Small intestine (tissue), 7 donors: ENCODE results near the gene FTO. TPM values are rescaled to one million over a fixed set of nuclear protein-coding genes. Genes with fewer than 3 reads are reported as not detected.

Experiments used
- DNase-seq, 2 donors: peaks; one replicate each; pipeline versions ENCODE4 v3.0.0 to v3.0.0-alpha.2; 2013
- FAIRE-seq: peaks from 2 replicates; lab custom pipeline; 2012; peaks lifted over from hg19 to GRCh38; lab: Jason Lieb, UNC
- H3K27ac ChIP-seq, 3 donors: one replicate each; pipeline ENCODE4 v1.5.1; 2013; ENCODE audit warnings: low read length in 2 of 3, mild to moderate bottlenecking in 2 of 3, control low read depth in 1 of 3, inconsistent platforms in 1 of 3, low read depth in 1 of 3, moderate library complexity in 1 of 3
- H3K27me3 ChIP-seq, 3 donors: one replicate each; pipeline ENCODE4 v1.6.1; 2013; ENCODE audit warnings: low read length in 3 of 3, inconsistent platforms in 1 of 3; ENCODE audit not compliant: control insufficient read depth in 3 of 3, insufficient read depth in 3 of 3
- H3K36me3 ChIP-seq, 3 donors: one replicate each; pipeline ENCODE4 v1.6.1; 2013; ENCODE audit warnings: low read length in 3 of 3, inconsistent platforms in 1 of 3, low read depth in 1 of 3, mild to moderate bottlenecking in 1 of 3, moderate library complexity in 1 of 3; ENCODE audit not compliant: control insufficient read depth in 3 of 3, insufficient read depth in 2 of 3
- H3K4me1 ChIP-seq, 3 donors: one replicate each; pipeline ENCODE4 v1.6.1; 2013; ENCODE audit warnings: low read length in 2 of 3, inconsistent platforms in 1 of 3, low read depth in 1 of 3, mild to moderate bottlenecking in 1 of 3, moderate library complexity in 1 of 3; ENCODE audit not compliant: control insufficient read depth in 3 of 3, insufficient read depth in 2 of 3
- H3K4me3 ChIP-seq, 3 donors: one replicate each; pipeline ENCODE4 v1.5.1; 2013; ENCODE audit warnings: low read length in 3 of 3, control low read depth in 1 of 3, inconsistent platforms in 1 of 3, low read depth in 1 of 3, mild to moderate bottlenecking in 1 of 3, moderate library complexity in 1 of 3
- H3K9me3 ChIP-seq, 2 donors: one replicate each; pipeline ENCODE4 v1.6.1; 2013; ENCODE audit warnings: low read depth in 1 of 2, low read length in 1 of 2; ENCODE audit not compliant: control insufficient read depth in 2 of 2, insufficient read depth in 1 of 2
- WGBS, 3 donors: extraction: QIAGEN DNeasy Blood & Tissue Kit; methylation state at CpG; one replicate each; pipeline ENCODE4 v1.1.7; 2013; 5-methylcytosine and 5-hydroxymethylcytosine counted together
- polyA plus RNA-seq, 4 donors: library from polyadenylated mRNA; stranded (reverse) in 3 of 4; unstranded in 1 of 4; fragments of 200-250 nt in 3 of 4; fragments of 120-200 nt in 1 of 4; gene quantifications; one replicate each; pipeline versions ENCODE4 v1.2.1 to v1.2.3, GENCODE V29; 2013
- donor health status: healthy with polysubstance abuse.
- donor health status: control.
- donor health status: control.
- donor health status: Bipolar disorder and iron deficiency.
- donor health status: healthy.

Gene FTO
- polyA plus RNA-seq, 4 donors = 5.4 to 36.8 (median 12.2) TPM

DNA sequence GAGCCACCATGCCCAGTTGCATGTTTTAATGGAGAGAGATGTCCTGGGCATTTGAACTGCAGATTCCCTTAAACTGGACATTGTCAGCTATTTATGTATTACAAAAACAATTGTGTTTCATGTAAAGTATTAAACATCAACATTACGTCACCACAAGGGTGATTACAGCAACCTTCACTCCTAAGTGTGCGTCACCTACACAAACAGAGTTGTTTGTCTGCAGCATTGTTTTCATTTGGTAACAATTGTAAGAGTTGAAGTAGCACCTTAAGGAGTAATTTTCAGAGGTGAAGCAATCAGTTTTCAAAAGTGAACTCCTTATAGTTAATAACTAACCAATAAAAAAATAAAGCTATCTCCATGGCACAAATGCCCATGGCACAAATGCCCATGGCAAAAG, 311.2 kb downstream of the FTO start:
- no peaks in the 10 kb centered on the region for H3K4me1 ChIP-seq
- WGBS, 3 donors = 74 to 96% (median 91%) methylated on average over 2 of the region's 2 CpGs
- DNase-seq = no peak
- no peak overlapping the region for H3K4me3 ChIP-seq
- H3K27ac ChIP-seq = no peak overlapping the region
- H3K36me3 ChIP-seq = no peaks in the 10 kb centered on the region
- FAIRE-seq = no peak
- no peaks in the 10 kb centered on the region for H3K27me3 ChIP-seq
- peaks cover 0 to 3% of the 10 kb centered on the region in 2 donors for H3K9me3 ChIP-seq

DNA sequence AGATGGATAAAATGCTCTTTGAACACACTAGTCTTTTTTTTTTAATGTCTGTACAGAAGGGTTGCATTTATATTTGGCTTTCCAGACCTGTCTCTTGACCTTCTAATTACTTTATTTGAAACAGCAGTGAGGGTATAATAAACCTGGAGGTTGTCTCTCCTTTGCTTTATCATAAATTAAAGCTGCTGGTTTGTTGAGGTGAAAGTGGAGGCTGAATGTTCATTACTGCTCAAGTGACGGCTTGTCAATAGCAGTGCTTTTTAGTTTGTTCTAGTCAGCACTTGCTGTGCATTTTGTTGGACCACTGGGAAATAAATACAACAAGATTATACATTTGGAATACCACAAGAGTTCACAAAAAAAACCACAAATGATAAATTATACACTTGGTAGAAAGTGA, 318.4 kb downstream of the FTO start:
- DNase-seq (no peak), FAIRE-seq (no peak)
- WGBS, 3 donors = 92 to 100% (median 97%) methylated on average over 1 of the region's 1 CpG
- Histone ChIP-seq H3K27ac (no peak overlapping the region), H3K36me3 (no peaks in the 10 kb centered on the region), H3K4me1 (no peaks in the 10 kb centered on the region), H3K27me3 (no peaks in the 10 kb centered on the region), H3K9me3 (no peaks in the 10 kb centered on the region), H3K4me3 (no peak overlapping the region)

GRCh38 chr16:54026456-54026855, 322.5 kb downstream of the FTO start:
- WGBS, 3 donors = 75 to 89% (median 85%) methylated on average over 1 of the region's 1 CpG
- no peak for FAIRE-seq
- no peaks in the 10 kb centered on the region for H3K4me1 ChIP-seq

GRCh38 chr16:54027062-54027461, 323.1 kb downstream of the FTO start:
- Histone ChIP-seq H3K27ac (no peak overlapping the region), H3K4me1 (no peaks in the 10 kb centered on the region), H3K9me3 (peaks cover 3 to 7% of the 10 kb centered on the region in 2 donors), H3K4me3 (no peak overlapping the region), H3K36me3 (no peaks in the 10 kb centered on the region), H3K27me3 (no peaks in the 10 kb centered on the region)
- DNase-seq = no peak
- FAIRE-seq = no peak
- 92 to 95% (median 92%) methylated on average over 4 of the region's 4 CpGs for WGBS, 3 donors

More at GRCh38 chr16:54026456-54026855, 322.5 kb downstream of the FTO start:
- H3K36me3 ChIP-seq = no peaks in the 10 kb centered on the region
- DNase-seq = no peak
- H3K9me3 ChIP-seq = peaks cover 3 to 6% of the 10 kb centered on the region in 2 donors
- H3K27me3 ChIP-seq = no peaks in the 10 kb centered on the region
- no peak overlapping the region for H3K27ac ChIP-seq
- no peak overlapping the region for H3K4me3 ChIP-seq

GRCh38 chr16:54027558-54027957, 323.6 kb downstream of the FTO start:
- no peaks in the 10 kb centered on the region for H3K4me1 ChIP-seq
- no peak for DNase-seq
- H3K4me3 ChIP-seq = no peak overlapping the region
- H3K36me3 ChIP-seq = no peaks in the 10 kb centered on the region
- no peaks in the 10 kb centered on the region for H3K27me3 ChIP-seq
- no peak for FAIRE-seq
- peaks cover 3 to 7% of the 10 kb centered on the region in 2 donors for H3K9me3 ChIP-seq
- H3K27ac ChIP-seq = no peak overlapping the region
- WGBS, 3 donors = 85 to 88% (median 88%) methylated on average over 1 of the region's 1 CpG

- no peak for FAIRE-seq
- WGBS, 3 donors = 84 to 92% (median 85%) methylated on average over 3 of the region's 3 CpGs
Measured at GRCh38 chr16:54027995-54028394, 324.0 kb downstream of the FTO start.

DNA sequence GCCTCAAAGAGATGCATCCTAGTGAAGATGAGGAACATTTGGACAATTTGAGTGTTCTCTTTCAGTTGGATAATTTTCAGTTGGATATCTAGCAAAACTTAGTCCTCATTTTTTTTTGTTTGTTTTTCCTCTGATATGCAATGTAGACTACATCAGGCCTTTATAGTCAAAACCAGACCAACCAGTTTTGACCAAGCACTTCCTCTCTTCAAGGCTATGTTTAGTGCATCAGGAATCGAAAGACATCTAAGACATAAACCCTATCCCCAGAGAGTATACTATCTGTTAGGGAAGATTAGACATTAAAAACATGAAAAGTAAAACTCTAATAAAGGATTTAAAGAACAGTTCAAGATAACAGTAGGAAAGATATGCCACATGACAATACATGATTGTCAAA, 326.5 kb downstream of the FTO start:
- no peak for FAIRE-seq
- Histone ChIP-seq H3K9me3 (peaks cover 3 to 7% of the 10 kb centered on the region in 2 donors), H3K36me3 (no peaks in the 10 kb centered on the region), H3K4me3 (no peak overlapping the region), H3K27ac (no peak overlapping the region), H3K4me1 (no peaks in the 10 kb centered on the region), H3K27me3 (no peaks in the 10 kb centered on the region)
- WGBS, 3 donors = 68 to 83% (median 76%) methylated on average over 1 of the region's 1 CpG
- DNase-seq = no peak

More at GRCh38 chr16:54027995-54028394, 324.0 kb downstream of the FTO start:
- H3K4me3 ChIP-seq = no peak overlapping the region
- H3K4me1 ChIP-seq = no peaks in the 10 kb centered on the region
- no peaks in the 10 kb centered on the region for H3K27me3 ChIP-seq
- H3K9me3 ChIP-seq = peaks cover 3 to 7% of the 10 kb centered on the region in 2 donors
- DNase-seq = no peak
- no peaks in the 10 kb centered on the region for H3K36me3 ChIP-seq
- no peak overlapping the region for H3K27ac ChIP-seq

- Histone ChIP-seq H3K4me1 (no peaks in the 10 kb centered on the region), H3K9me3 (peaks cover 3 to 7% of the 10 kb centered on the region in 2 donors), H3K27ac (no peak overlapping the region), H3K27me3 (no peaks in the 10 kb centered on the region), H3K36me3 (no peaks in the 10 kb centered on the region), H3K4me3 (no peak overlapping the region)
- FAIRE-seq (no peak), DNase-seq (no peak)
- WGBS, 3 donors = 95 to 97% (median 96%) methylated on average over 5 of the region's 5 CpGs
Measured at GRCh38 chr16:54031107-54031760, 327.3 kb downstream of the FTO start.

DNA sequence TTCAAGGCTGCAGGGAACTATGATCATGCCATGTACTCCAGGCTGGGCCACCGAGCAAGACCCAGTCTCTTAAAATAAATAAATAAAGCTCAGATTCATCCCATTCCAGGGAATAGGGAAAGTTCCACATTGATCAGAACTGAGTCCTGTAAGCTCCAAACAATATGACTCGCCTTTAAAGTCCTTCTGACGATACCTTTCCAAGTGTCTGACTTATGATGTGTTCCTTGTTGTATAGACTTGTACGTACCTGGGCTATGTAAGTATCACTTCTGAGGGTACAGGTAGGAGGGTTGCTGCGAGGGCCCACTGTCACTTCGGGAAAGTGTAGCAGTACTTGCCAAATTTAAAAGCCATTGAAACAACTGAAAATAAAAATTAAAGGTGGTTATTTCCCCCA, 329.8 kb downstream of the FTO start:
- DNase-seq (no peak), FAIRE-seq (no peak)
- Histone ChIP-seq H3K4me3 (no peak overlapping the region), H3K27me3 (no peaks in the 10 kb centered on the region), H3K9me3 (peaks cover 3 to 7% of the 10 kb centered on the region in 2 donors), H3K4me1 (no peaks in the 10 kb centered on the region), H3K27ac (no peak overlapping the region), H3K36me3 (no peaks in the 10 kb centered on the region)
- 94 to 98% (median 96%) methylated on average over 6 of the region's 6 CpGs for WGBS, 3 donors
